Immature natural killer cell (primary cell): ENCODE data around the gene FLII. TPM values are rescaled to one million over a fixed set of nuclear protein-coding genes. Genes with fewer than 3 reads are reported as not detected.
"Not testable (repeated sequence)": the region's sequence is repeated elsewhere in the genome, so short reads cannot be mapped to it uniquely, and the experiment has no call there.

ENCODE experiments used
- DNase-seq, 3 donors: peaks; one replicate each; pipeline ENCODE4 v3.0.0; 2022; ENCODE audit warnings: mixed read lengths in 1 of 3
- H3K27ac Mint-ChIP-seq, 6 donors: one replicate each; pipeline ENCODE4 v1.8.0; 2020; ENCODE audit warnings: mixed read lengths in 6 of 6, mild to moderate bottlenecking in 5 of 6, inconsistent platforms in 4 of 6, moderate library complexity in 3 of 6
- H3K27me3 Mint-ChIP-seq, 3 donors: one replicate each; pipeline ENCODE4 v1.8.0; 2020 to 2021; ENCODE audit warnings: low read depth in 3 of 3, mild to moderate bottlenecking in 3 of 3, mixed read lengths in 3 of 3, moderate library complexity in 3 of 3, inconsistent platforms in 1 of 3
- H3K36me3 Mint-ChIP-seq, 3 donors: one replicate each; pipeline ENCODE4 v1.8.0; 2020; ENCODE audit warnings: mixed read lengths in 3 of 3, inconsistent platforms in 2 of 3, mild to moderate bottlenecking in 2 of 3
- H3K4me1 Mint-ChIP-seq, 2 donors: one replicate each; pipeline ENCODE4 v1.8.0; 2020; ENCODE audit warnings: inconsistent platforms in 2 of 2, mild to moderate bottlenecking in 2 of 2, mixed read lengths in 2 of 2, moderate library complexity in 1 of 2
- H3K4me3 Mint-ChIP-seq, 5 donors: one replicate each; pipeline ENCODE4 v1.8.0; 2020; ENCODE audit warnings: mild to moderate bottlenecking in 5 of 5, mixed read lengths in 5 of 5, inconsistent platforms in 3 of 5, moderate library complexity in 3 of 5
- H3K9me3 Mint-ChIP-seq, 6 donors: one replicate each; pipeline ENCODE4 v1.8.0; 2020; ENCODE audit warnings: mild to moderate bottlenecking in 6 of 6, mixed read lengths in 6 of 6, inconsistent platforms in 4 of 6, moderate library complexity in 3 of 6
- polyA plus RNA-seq, 3 donors: library from polyadenylated mRNA; unstranded; fragments of 300-500 nt; fragmentation: Illumina TruSeq; gene quantifications; one replicate each; pipeline ENCODE4 v1.2.3, GENCODE V29; 2021

FLII gene
- polyA plus RNA-seq, 3 donors from 2014 or later: 77.7 to 164 (median 83.7) TPM

- peaks cover 27 to 30% of the 10 kb centered on the region in 2 donors for H3K4me1 Mint-ChIP-seq
- H3K4me3 Mint-ChIP-seq: no peak overlapping the region
- no peak overlapping the region for H3K27ac Mint-ChIP-seq
- no peaks in the 10 kb centered on the region for H3K27me3 Mint-ChIP-seq
- no peak for DNase-seq
- no peaks in the 10 kb centered on the region for H3K36me3 Mint-ChIP-seq
- H3K9me3 Mint-ChIP-seq: no peaks in the 10 kb centered on the region
These were observed 28.8 kb downstream of the FLII start for GRCh38 chr17:18229771-18230170.

GRCh38 chr17:18229254-18229653 lies 29.3 kb downstream of the FLII start:
- Mint-ChIP-seq H3K9me3 (no peaks in the 10 kb centered on the region), H3K27me3 (no peaks in the 10 kb centered on the region), H3K4me3 (no peak overlapping the region), H3K27ac (no peak overlapping the region), H3K4me1 (peaks cover 27 to 30% of the 10 kb centered on the region in 2 donors), H3K36me3 (no peaks in the 10 kb centered on the region)
- no peak for DNase-seq

- H3K9me3 Mint-ChIP-seq: no peaks in the 10 kb centered on the region
- DNase-seq: no peak
- no peaks in the 10 kb centered on the region for H3K36me3 Mint-ChIP-seq
- peak overlapping the region in 2 of 5 donors; percentile 34 to 42 for H3K4me3 Mint-ChIP-seq
- H3K27ac Mint-ChIP-seq: peak overlapping the region in 1 of 6 donors; percentile 28
- H3K4me1 Mint-ChIP-seq: peaks cover 27 to 30% of the 10 kb centered on the region in 2 donors
- no peaks in the 10 kb centered on the region for H3K27me3 Mint-ChIP-seq
These were observed 30.3 kb downstream of the FLII start for GRCh38 chr17:18228176-18228682.

- H3K9me3 Mint-ChIP-seq: no peaks in the 10 kb centered on the region
- peaks cover 27 to 30% of the 10 kb centered on the region in 2 donors for H3K4me1 Mint-ChIP-seq
- DNase-seq: no peak
- H3K4me3 Mint-ChIP-seq: peak overlapping the region in 4 of 5 donors; percentile 19 to 41 (median 30)
- peak overlapping the region in 2 of 6 donors; percentile 36 to 61 for H3K27ac Mint-ChIP-seq
- H3K27me3 Mint-ChIP-seq: no peaks in the 10 kb centered on the region
- no peaks in the 10 kb centered on the region for H3K36me3 Mint-ChIP-seq
These were observed 30.9 kb downstream of the FLII start for GRCh38 chr17:18227635-18228034.

DNA sequence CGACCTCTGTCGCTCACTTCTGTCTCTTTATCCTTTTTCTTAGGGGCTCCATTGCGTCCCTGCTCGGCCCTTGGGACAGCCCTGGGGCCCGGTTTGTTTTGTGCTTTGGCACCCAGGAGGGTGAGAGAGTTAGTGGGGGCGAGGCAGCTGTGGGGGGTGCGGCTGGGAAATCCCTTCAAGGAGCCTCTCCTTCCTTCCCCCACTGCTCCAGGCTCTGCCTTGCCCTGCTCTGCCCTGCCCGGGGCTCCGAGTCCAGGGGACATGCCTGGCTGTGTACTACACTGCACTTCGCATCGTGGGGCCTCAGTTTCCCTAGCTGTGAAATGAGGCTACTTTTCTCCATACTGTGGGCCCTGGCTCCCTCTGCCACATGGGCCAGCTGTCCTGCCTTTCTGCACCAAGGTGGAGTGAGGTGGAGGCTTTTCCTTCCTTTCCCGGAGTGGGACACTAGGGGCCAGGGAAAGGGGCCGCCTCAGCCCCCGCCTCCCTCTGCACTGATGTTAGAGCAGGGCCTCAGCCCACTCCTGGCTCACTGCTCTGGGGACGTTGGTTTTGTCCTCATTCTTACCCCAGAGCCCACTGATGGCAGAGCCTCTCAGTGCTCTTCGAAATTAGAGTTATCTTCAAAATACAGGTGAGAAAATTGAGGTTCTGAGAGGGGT lies 32.1 kb downstream of the FLII start:
- DNase-seq: no peak
- no peaks in the 10 kb centered on the region for H3K27me3 Mint-ChIP-seq
- no peaks in the 10 kb centered on the region for H3K9me3 Mint-ChIP-seq
- peak overlapping the region; percentile 96 to 99 (median 98) for H3K27ac Mint-ChIP-seq
- peaks cover 27 to 30% of the 10 kb centered on the region in 2 donors for H3K4me1 Mint-ChIP-seq
- H3K4me3 Mint-ChIP-seq: peak overlapping the region; percentile 96 to 100 (median 98)
- H3K36me3 Mint-ChIP-seq: no peaks in the 10 kb centered on the region

- Mint-ChIP-seq H3K27ac (peak overlapping the region; percentile 96 to 99 (median 98)), H3K27me3 (no peaks in the 10 kb centered on the region), H3K9me3 (no peaks in the 10 kb centered on the region), H3K4me3 (peak overlapping the region; percentile 96 to 100 (median 98)), H3K4me1 (peaks cover 27 to 30% of the 10 kb centered on the region in 2 donors), H3K36me3 (no peaks in the 10 kb centered on the region)
- DNase-seq: peak in 1 of 3 donors; percentile 18
These were observed 32.8 kb downstream of the FLII start for GRCh38 chr17:18225642-18226283.

DNA sequence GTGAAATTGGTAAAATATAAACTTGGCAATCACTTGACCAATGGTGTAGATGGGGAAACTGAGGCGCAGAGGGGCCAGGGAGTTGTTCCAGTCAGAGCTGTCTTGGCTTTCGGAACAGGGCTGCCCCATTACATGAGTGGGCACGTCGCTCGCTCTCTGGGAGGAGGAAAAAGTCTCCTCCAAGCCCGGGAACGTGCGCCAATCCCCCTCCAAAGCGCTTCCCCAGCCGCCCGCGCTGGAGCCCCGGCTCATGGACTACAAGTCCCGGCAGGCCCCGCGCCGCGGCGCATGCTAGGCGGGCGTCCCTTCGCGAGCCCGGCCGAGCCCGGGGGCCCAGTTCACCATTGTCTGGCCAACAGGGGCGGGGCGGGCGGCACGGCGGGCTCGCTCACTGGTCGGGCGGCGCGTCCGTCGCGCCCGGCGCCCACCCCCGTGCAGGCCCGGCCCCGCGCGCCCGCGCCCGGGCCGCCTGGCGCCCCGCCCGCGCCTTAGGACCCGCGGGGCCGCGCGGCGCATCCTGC lies 33.4 kb downstream of the FLII start, which contains the start of gene LLGL1:
TSS of gene LLGL1 (plus strand) at position 515 of the 521 bp plus-strand sequence. CDS start 48 bp downstream, outside the sequence.
- no peaks in the 10 kb centered on the region for H3K27me3 Mint-ChIP-seq
- no peaks in the 10 kb centered on the region for H3K9me3 Mint-ChIP-seq
- peak; percentile 95 to 96 (median 95) for DNase-seq
- peak within 1 kb of the TSS; percentile 96 to 99 (median 98) for H3K27ac Mint-ChIP-seq
- H3K4me1 Mint-ChIP-seq: peaks cover 27 to 30% of the 10 kb centered on the region in 2 donors
- H3K4me3 Mint-ChIP-seq: peak within 1 kb of the TSS; percentile 96 to 100 (median 98)
- no peaks in the 10 kb centered on the region for H3K36me3 Mint-ChIP-seq

DNA sequence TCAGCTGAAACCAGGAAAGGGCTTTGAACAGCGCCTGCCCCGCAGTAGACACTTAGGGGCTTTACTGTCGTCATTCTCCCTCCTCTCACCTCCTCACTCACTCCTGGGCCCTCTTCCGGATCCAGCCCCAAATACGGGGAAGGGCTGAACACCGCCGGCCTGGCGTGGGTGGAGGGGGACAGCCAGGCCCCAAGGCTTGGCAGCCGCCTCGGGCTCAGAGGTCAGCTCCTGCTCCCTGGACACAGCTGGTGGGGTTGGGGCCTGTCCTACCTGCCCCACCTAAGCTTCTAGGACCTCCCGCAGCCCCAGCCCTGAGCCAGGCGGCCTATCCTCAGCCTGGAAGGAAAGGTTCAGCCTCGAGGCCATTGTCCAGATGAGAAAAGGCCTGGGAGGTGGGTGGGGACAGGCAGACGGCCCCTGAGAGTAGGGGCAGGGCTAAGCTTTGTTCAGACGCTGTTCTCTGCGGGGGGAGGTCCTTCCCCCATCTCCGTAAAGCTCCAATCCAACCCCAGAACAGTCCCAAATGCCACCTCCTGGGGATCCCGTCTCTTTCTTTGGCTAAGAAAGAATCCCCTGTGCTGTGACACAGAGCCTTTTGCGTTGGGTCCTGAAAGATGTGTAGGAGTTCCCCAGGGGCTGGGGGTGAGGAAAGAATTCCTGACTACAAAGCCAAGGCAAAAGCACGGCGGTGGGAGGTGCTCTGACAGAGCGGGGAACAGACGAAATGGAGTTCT lies 34.0 kb downstream of the FLII start:
- no peaks in the 10 kb centered on the region for H3K27me3 Mint-ChIP-seq
- H3K27ac Mint-ChIP-seq: peak overlapping the region in 2 of 6 donors; percentile 4 to 59
- no peak for DNase-seq
- H3K9me3 Mint-ChIP-seq: no peaks in the 10 kb centered on the region
- no peaks in the 10 kb centered on the region for H3K36me3 Mint-ChIP-seq
- peaks cover 27 to 29% of the 10 kb centered on the region in 2 donors for H3K4me1 Mint-ChIP-seq
- H3K4me3 Mint-ChIP-seq: peak overlapping the region; percentile 24 to 68 (median 57)

- Mint-ChIP-seq H3K4me1 (peaks cover 27 to 29% of the 10 kb centered on the region in 2 donors), H3K9me3 (no peaks in the 10 kb centered on the region), H3K4me3 (no peak overlapping the region), H3K36me3 (no peaks in the 10 kb centered on the region), H3K27ac (no peak overlapping the region), H3K27me3 (no peaks in the 10 kb centered on the region)
- no peak for DNase-seq
These were observed 34.5 kb downstream of the FLII start for GRCh38 chr17:18224053-18224386.

GRCh38 chr17:18218756-18219415 lies 39.7 kb downstream of the FLII start:
- Mint-ChIP-seq H3K4me3 (no peak overlapping the region), H3K4me1 (no peaks in the 10 kb centered on the region), H3K36me3 (no peaks in the 10 kb centered on the region), H3K27ac (peak overlapping the region in 1 of 6 donors; percentile 22), H3K27me3 (peaks cover 0 to 5% (median 1%) of the 10 kb centered on the region in 3 donors), H3K9me3 (no peaks in the 10 kb centered on the region)
- no peak for DNase-seq

- Mint-ChIP-seq H3K4me1 (no peaks in the 10 kb centered on the region), H3K27ac (peak overlapping the region in 1 of 6 donors; percentile 23)
- DNase-seq: peak; percentile 60 to 67 (median 62)
These were observed 41.0 kb downstream of the FLII start for GRCh38 chr17:18217412-18218015.

DNA sequence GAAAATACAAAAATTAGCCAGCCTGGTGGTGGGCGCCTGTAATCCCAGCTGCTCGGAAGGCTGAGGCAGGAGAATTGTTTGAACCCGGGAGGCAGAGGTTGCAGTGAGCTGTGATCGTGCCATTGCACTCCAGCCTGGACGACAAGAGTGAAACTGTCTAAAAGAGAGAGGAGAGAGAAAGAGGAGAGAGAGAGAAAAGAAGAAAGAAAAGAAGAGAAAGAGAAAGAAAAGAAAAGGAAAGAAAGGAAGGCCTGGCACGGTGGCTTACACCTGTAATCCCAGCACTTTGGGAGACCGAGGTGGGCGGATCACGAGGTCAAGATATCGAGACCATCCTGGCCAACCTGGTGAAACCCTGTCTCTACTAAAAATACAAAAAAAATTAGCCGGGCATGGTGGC lies 41.6 kb downstream of the FLII start:
- not testable (repeated sequence) for H3K36me3 Mint-ChIP-seq, DNase-seq, H3K4me1 Mint-ChIP-seq, H3K27me3 Mint-ChIP-seq, H3K4me3 Mint-ChIP-seq, H3K27ac Mint-ChIP-seq, H3K9me3 Mint-ChIP-seq

More at GRCh38 chr17:18217412-18218015, 41.0 kb downstream of the FLII start:
- H3K4me3 Mint-ChIP-seq: no peak overlapping the region
- peaks cover 0 to 5% (median 1%) of the 10 kb centered on the region in 3 donors for H3K27me3 Mint-ChIP-seq
- no peaks in the 10 kb centered on the region for H3K9me3 Mint-ChIP-seq
- H3K36me3 Mint-ChIP-seq: no peaks in the 10 kb centered on the region
